NCI-H82 (cell line): ENCODE measurements around the gene LRRC53.

Experiments used
- DNase-seq: peaks from one replicate; lab custom pipeline; 2025; lab: John Stamatoyannopoulos, UW

Gene LRRC53

DNA sequence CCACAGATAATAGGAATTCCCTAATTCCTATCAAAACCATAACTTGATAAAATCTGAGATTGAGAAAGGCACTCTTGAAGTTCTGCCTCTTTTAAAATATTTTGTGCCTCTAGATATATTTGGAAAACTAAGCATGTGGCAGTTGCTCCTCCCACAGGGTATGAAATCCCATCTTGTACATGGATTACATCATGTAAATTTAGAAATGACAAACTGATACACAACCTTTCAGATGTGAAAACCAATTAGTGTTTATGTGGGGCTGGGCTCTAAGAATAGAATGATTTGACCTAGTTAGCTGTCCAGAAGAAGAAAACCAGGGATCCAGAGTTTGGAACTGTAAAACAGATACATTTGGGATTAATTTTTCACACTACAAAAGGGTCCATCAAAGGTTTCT is 15.7 kb downstream of the LRRC53 start:
- no peak for DNase-seq

DNA sequence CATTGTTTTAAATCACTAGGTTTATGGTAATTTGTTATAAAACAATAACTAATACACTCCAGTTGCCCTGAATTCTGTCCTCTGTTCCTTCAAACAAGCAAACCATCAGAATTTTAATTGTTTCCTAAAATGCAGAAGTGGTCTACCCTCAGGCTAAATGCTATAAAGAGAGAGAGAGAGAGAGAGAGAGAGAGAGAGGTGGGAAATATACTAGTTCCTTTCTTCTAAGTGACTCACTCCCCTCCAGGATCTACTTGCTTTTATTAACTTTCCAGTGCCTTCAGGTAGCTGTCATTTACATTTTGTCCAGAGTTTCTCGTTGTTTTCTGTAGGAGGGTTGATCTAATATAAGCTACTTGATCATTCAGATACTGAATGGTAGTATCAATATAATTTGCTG is 26.4 kb downstream of the LRRC53 start:
- no peak for DNase-seq

DNA sequence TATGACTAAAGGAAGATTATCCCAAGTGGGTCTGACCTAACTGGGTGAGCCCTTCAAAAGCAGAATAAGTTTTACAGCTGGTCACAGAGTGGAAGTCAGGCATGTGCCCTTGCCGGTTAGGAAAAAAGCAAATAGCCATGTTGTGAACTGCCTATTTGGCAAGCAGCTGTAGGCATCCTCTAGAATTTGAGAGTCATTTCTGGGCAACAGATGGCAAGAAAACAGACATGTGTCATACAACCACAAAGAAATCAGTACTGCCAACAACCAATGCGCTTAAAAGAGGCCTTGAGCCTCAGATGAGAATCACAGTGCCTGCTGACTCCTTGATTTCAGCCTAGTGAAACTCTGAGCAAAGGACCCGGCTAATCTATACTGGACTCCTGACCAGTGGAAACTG is 26.8 kb downstream of the LRRC53 start:
- DNase-seq, result peak; percentile 22

DNA sequence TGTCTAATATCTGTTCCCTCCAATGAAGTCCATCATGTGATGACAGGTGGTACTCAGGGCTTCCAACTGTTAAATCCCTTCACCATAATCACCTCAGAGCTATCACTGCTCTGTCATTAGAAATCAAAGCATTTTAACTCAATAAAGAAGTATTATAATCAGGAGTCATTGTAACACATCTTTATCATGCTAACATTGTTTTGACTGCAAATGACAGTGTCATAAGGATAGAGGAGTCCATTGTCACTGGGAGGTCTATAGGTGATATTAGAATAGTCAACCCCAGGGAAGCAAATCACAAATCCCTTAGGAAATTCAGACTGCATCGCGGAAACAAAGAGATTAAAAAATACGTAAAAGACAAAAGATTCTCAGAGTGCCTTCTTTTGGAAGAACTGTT is 30.8 kb downstream of the LRRC53 start:
- peak; percentile 61 for DNase-seq

DNA sequence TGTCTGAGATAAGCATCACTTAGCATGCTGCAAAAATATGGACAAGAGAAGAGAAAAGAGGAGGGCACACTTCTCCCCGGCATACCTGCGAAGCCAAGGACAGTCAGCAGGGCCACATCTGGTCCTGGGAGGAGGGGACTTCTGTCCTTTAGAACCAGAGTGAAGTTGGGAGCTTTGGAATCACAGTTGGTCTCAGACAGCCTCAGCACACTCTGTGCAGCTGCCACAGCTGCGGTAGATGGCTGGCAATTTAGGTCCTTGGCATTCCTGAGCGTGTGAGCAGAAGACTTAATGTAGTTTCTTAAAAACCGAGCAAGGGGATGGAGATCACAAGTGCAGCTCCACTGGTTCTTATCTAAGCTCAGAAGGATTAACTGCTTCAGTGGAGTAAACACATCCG is 32.3 kb downstream of the LRRC53 start:
- no peak for DNase-seq

DNA sequence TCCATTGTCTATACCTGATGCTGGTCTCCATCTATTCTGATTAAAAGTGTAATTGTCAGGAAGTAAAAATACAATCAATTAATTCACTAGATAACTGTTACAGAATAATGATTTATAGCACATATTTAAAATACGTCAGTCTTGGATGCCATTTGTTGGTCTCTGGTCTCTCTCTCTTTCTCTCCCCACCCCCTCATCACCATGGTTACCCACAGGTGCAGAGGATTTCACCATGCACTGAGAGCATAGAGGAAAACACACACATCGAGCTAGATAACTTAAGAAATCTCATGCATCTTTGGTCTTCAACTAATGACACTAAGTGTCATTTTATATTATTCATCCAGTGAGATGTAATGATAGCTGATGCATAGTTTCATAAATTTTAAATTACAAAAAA is 33.4 kb downstream of the LRRC53 start:
- no peak for DNase-seq

DNA sequence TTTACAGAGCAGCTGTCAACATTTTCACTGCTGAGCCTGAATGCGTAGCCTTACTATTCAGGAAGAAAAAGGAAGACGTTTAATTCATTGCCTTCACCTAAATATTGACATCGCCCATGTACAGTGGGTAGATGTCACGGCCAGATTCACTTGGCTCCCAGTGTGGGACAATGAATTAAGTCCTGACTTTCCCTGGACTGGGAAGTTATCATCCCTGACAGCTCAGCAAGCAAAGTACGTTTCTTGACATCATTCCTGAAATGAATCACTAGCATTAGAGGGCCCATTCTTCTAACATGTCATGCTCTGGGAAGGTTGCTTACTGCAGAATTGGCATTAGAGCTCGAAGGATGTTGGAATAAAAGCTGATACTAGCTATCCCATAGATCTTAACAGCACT is 37.8 kb downstream of the LRRC53 start:
- DNase-seq, result no peak

DNA sequence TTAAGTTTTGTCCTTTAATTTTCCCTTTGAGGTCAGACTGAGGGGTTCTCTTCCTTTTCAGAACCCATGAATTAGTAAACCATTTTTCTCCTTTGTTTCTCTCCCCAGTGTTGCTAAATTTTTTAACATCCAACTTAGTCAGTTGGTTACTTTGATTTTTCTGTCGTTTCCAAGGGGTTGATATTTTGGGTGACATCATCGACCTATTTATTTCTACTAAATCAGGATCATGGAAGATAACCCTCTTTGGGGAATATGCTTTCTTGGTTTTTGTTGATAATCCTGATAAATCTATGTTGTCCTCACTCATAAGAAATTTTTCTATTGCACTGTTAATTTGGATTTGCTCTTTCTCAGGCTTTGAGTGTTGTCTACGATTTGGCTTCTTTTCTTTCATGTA is 40.9 kb downstream of the LRRC53 start:
- no peak for DNase-seq

DNA sequence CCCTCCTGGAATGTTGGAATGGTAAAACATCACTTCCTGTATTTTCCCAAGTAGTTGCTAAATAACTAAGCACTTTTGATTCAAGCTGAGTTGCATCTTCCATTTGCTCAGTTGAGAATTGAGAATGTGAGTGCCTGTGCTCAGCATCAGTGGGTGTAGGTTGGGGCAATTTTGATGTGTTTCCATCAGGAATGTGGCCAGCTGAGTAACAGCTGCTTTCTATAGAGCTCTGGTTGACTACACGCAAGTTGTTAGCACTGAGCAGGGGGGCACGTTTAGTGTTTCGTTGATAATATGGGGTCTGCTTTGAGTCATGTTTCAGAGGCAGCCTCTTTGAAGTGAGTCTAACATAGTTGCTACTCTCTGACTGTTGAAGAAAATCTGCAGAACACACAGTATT is 41.5 kb downstream of the LRRC53 start:
- no peak for DNase-seq

DNA sequence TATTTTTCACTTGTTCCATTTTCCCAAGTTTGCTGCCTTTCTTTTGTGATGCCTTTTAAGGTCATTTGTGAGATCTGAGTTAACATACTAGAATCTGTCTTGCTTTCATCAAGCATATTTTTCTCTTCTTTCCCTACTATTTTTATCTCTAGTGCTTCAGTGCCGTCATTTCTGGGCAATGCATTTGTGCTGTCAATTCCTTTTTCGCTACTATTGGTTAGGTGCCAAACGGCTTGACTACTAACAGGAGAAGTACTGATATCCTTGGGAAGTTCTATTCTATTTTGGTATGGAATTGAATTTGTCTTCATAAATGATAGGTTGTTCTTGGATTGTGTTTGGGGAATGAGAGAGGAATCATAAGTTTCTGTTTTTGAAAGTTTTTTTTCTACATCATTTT is 42.2 kb downstream of the LRRC53 start:
- DNase-seq, result no peak

DNA sequence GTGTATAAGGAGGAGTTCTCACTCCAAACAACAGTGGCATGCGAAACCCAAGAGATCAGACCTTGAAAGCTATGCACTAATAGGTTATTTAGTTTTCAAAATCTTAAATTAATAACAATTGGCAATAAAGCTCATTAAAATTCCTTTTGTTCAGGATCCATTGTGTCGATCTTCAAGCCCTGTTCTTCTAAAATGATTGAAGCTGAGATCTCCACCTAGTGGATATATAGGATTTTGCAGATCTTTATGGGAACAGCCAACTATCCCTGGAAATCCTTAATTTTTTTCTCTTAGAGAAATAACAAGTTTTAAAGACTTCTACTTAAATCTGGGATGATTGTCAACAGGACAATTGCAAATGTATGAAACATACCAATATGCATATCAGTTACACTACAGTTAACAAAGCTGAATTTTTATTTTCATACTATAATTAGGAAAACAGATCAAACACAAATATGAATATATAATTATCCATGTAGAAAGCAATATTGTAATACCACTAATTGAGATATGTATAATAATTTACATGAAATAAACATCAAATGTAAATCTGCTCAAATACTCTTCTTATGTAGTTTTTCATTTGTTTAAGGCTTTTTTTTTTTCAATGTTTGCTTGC is 43.3 kb downstream of the LRRC53 start:
- DNase-seq, result peak; percentile 82

DNA sequence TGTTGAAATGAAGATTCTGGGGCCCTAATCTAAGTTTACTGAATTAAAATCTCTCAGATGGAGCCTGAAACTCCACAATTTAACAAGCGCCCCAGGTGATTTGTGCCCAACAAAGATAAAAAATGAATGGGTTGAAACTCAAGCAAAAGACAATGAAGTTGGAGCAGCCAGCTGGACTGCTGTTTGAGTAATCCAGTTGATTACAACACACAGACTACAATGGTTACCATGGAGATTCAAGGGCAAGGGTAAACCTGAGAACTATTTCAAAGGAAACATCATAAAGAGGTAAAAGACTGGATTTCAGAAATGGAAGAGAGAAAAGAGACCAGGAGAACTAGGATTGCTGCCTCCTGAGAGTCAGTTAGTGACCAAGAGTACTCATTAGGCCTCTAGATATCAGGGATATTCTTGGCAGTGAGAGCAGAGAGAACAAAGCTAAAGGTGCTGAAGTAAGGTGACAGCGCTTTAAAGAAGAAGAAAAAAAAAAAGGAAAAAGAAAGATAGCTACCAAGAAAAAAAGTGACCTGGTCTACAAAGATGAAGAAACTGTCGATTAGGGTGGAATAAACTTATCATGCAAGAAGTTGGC is 44.5 kb downstream of the LRRC53 start:
- DNase-seq, result peak; percentile 42

DNA sequence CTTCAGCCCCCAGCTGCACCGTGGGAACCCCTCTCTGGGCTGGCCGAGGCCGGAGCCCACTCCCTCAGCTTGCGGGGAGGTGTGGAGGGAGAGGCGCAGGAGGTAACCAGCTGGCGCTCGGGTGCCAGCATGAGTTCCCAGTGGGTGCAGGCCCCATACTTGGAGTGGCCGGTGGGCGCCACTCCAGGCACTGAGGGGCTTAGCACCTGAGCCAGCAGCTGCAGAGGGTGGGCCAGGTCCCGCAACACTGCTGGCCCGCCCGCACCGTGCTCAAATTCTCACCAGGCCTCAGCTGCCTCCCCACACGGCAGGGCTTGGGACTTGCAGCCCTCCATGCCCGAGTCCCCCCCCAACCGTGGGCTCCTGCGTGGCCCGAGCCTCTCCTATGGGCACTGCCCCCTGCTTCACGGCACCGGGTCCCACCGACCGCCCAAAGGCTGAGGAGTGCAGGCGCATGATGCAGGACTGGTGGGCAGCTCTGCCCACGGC is 47.2 kb downstream of the LRRC53 start:
- no peak for DNase-seq

DNA sequence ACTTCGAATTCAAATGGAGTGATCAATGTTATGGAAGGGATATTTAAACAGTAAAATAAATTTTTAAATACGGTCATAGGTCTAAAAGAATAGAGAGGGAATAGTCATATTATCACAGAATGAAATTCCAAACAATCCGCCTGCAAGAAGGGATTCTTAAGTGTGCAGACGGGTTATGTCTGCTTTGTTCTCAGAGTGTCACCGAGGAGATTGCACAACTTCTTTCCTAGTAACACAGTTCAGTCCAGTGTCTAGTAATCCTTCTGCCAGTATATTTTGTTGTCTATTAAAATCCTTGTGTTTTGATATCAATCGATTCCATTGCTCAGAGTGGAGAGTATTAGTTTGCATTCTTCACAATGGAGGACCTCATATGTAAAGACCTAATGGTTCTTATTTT is 48.4 kb downstream of the LRRC53 start:
- no peak for DNase-seq

DNA sequence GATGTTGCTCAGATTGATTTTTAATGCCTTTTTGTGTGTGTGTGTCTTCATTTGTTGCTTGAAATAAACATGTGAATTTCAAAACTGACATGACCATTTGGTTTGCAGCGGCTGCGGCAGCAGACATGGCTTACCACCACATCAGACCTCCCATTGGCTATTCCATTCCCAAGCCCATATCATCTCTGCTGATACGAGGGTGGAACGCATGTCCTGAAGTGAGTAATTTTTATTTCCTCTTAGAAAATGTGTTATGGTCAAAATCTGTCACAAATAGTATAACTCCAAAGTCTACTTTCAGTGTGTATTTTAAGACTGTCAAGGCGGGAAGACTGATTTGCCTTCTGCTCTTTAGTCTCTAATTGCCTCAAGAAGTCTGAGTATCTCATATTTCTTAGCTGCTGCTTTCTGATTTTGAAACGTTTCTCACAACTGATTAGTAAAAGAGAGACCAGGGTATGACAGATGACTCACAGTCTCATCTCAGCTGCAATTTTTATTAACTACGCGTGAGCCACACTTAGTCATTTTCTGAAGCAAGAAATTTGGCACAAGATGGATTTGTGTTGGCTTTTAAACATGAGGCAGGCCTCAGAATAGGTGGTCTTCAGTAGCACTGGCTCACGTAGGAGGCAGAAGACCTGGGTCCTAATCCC is 49.0 kb downstream of the LRRC53 start:
- no peak for DNase-seq

DNA sequence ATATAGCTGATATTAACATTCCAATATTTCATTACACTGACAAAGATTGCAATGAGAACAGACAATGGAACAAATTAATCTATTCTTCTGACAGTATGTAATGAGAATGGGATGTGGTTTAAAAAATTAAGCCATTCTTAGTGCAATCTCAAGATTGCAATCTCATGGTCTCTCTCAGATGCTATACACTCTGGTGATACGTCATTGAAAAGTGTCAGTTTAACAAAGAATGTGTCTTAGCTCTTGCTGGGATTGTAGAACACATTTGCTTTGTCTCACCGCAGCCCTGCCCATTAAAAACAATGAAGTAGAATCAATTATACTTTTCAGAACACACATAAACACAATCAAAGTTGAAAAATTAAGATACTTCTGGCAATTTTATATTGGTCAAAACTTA is 55.2 kb downstream of the LRRC53 start:
- no peak for DNase-seq

DNA sequence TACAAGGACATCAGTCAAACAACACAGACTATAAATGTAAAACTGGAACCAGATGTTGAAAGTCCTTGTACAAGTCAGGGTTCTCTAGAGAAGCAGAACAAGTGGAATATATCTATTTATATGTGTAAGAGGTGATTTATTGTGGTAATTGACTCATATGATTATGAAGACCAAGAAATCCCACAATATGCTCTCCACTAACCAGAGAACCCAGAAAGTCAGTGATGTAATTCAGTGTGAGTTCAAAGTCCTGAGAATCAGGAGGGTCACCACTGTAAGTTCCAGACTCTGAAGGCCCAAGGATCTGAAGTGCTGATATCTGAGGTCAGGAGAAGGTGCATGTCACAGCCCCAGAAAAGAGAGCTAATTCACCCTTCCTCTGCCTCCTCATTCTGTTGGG is 57.0 kb downstream of the LRRC53 start:
- DNase-seq, result no peak

DNA sequence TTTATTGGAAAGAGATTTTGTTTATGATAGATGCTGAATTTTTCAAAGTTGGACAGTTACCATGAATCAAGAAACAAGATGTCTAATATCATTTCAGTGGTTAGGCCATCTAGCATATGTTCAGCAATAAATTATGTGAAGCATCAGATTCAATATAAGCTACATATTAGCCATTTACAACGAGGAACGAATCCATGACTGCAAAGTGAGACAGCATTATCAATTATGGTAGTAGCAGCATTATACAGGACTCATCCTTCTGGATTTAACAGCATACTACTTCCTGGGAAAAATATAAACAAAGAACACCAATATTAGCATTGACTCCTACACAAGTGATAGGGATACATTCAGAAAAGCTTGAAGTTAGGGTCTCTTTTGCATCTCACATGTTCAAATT is 59.1 kb downstream of the LRRC53 start:
- no peak for DNase-seq

DNA sequence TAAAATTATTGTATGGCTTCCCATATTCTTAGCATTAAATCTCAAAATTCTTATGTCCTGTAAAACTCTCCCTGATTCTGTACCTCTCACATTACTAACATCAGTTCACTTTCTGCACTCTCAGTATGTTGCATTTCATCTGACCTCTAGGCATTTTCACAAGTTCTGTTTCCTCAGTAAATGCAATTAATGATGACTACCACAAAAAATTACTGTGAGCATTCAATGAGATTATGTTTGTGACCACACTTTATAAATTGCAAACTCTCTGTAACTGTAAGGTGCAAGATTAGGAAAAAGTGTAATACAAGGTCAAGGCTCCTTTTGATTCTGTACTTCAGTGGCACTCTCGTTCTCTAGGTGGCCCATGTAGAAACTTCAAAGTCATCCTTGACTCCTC is 60.4 kb downstream of the LRRC53 start:
- DNase-seq, result no peak

DNA sequence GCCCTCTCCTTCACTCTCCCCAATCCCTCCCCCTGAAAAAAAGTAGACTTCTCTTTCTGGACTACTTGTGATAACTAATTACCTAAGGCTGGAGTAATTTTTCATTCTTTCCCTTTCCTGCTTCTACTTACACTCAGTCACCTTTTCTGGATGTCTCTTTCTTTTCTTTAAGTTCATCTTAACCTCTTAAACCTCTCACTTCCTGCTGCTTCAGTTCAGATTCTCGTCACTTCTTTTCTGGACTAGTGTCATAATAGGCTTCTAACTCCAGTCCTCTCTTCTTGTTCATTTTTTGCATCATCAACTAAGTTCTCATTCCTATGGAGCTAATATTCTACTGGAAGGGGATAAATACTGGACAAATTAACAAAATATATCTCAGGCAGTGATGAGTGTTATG is 75.4 kb downstream of the LRRC53 start:
- no peak for DNase-seq

DNA sequence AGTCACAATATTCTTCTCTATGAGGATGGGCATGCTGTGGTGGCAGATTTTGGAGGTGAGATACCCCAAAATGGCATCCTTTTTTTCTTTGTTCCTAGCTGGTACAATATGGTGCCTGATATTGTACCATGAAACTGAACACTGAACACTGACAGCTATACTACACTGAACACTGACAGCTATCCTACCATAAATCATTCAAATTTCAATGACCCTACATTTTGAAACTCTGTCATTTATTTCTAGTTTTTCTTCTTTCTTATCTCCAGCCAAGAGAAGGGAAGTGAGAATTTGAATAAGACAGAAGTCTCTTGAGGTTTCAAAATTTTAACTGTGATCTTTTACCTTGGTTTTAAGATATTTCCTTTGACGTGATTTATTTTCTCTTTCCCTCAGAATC is 76.3 kb downstream of the LRRC53 start:
- no peak for DNase-seq

DNA sequence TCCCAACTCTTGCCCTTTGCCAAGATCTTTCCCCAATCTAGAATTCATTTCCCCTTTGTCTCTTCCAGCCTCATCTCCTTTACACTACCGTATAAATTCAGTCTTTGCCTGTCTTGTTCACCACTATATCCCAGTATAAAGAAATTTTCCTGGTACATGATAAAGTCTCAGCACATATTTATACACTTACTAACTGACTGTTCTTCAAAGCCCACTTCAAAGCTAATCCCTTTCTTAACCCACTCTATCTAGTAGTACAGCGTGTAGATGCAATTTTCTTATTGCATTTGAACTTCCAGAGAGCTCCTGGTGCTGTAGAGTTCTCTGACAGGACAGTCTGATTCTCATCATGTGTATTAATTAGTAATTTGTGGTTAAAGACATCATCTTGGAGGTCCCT is 78.1 kb downstream of the LRRC53 start:
- no peak for DNase-seq

DNA sequence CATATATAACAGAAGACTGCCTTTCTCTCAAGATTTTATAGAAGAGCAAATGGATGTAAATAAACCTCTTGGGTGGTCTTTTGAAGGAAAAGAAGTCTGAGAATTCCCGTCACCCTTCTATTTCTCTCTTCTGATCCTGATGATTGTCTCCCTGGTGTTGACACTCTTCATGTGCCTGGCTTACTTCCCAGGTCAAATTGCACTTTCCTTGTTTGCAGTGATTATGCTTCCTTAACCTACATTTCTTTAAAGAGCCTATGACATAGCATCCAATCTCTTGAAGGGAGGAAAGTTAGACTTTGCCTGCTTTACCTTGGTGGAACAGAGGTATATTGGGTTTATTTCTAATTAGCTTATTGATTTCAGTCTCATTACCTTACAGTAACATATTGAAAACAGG is 80.1 kb downstream of the LRRC53 start:
- DNase-seq, result no peak

DNA sequence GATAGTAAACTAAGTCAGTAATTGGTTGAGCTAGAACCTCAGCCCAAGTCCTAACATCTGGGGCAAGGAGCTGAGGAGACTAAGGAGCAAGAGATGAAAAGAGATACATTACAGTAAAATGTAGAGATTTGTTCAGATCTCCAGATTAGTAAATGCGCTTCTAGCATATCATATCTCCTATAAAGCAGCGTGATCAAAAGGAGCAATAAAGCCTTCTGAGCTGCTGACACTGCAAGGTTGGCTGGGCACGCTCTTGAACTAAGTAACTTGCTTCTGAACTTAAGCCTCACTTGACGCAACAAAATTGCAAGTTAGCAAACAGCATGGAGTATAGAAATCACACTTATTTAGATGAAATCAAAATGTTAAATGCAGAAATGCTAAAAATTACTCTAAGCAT is 80.9 kb downstream of the LRRC53 start:
- no peak for DNase-seq
